HUDEP-2 (cell line): ENCODE measurements around the gene TRAM2.

ENCODE experiments used
- DNase-seq, 76 experiments: peaks; one replicate each; lab custom pipeline; 2025; ENCODE audit not compliant: unreplicated experiment in 76 of 76; lab: John Stamatoyannopoulos, UW

TRAM2 gene

DNA sequence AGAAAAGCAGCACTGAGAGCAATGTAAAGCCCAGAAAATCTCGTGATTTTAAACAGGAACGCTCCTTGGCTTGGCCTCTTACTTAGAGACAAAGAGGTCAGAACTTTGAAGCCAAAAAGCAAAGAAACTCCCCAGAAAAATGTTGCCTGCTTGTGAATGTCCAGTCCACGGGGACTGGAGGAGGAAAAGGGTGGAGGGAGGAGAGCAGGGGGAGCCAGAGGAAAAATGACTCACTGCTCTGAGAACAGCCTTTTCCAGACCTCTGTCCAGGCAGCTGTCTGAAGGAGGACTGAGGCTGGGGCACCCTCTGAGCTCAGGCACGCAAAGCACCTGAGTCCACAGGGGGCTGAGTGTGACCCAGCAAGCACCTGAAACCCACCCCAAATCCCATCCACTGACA lies 64.7 kb downstream of the TRAM2 start:
- DNase-seq, result peak in 1 of 76 experiments; percentile 9

- DNase-seq, result peak in 1 of 76 experiments; percentile 16
Measured at GRCh38 chr6:52511572-52512151, 65.2 kb downstream of the TRAM2 start.

- DNase-seq, result no peak
Measured at GRCh38 chr6:52511163-52511562, 65.7 kb downstream of the TRAM2 start.

DNA sequence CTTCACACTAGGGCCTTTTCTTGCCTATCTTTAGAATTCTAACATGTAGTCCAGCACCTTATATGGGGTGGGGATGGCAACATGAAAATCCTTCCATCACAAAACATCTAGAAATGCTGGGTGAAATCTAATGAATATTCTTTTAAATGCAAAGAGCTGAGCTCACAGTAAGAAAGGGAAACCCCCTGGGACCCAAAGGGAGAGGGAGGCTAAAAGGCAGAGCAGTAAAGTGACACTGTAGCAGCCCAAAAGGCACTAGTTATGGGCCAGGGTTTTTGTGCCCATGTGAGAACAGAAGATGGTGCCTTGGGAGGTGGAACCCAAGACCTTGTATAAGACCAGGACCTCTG lies 66.7 kb downstream of the TRAM2 start:
- no peak for DNase-seq

- DNase-seq, result no peak
Measured at GRCh38 chr6:52509281-52510212, 67.3 kb downstream of the TRAM2 start.

- DNase-seq, result no peak
Measured at GRCh38 chr6:52508261-52508739, 68.6 kb downstream of the TRAM2 start.

DNA sequence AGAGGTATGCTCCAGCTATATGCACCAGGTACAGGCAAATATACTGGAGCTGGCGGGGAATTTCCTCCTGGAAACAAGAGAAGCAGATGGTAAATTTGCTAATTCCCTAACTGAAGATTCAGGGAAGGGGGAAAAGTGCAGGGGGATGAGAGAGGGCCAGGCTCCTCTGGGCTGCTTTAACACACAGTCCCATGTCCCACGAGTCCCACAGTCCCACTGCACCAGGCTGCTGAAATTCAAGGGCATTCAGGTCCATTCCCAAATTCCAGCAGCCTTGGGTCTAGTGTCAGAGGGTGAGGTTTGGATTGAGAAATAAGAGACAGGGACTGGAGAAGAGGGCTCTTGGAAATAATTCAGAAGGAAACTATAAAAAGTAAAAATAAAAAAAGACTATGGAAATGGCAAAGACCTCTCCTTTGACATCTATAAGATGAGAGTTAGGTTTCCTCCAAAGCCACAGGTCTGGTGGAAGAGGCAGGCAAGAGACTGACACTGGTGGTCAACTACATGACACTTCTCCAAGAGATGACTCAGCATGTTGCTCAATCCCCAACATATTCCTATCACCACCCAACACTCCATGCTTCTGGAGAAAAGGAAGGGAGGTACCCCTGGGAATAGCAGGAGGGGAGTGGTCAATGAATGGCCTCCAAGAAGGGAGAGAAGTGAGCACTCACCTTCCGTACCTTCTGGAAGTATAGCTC lies 69.2 kb downstream of the TRAM2 start:
- no peak for DNase-seq

GRCh38 chr6:52506476-52506875 lies 70.4 kb downstream of the TRAM2 start:
- DNase-seq, result no peak

DNA sequence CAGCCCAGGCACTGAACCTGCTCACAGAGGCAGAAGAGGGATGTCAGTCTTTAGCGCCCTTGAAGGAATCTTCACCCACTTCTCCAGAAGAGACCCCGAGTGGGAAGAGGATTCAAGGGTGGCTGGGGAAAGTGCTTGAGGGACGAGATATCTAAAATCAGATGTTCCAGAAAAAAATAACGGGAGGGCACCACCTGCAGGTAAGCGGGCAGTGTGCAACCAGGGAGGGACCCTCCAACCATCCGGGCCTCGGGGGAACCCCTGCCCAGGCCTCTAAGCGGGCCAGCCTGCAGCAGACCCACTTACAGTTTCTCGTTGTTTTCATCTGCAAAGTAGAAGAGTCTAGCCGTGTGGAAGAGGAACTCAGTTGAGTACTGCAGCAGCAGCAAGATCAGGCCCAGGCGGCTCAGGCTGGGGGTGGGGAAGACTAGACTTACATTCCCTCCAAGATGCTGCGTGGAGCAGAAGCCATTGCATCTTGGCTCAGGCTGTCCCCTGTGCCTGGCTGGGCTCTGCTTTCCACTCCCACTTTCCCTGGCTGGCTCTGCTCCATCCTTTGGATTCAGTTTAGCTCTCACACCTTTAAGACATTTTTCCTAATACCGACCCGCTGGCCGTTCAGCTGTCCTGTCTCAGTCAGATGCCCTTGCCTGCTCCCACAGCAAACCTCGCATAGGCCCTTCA lies 71.0 kb downstream of the TRAM2 start:
- no peak for DNase-seq

GRCh38 chr6:52504782-52505136 lies 72.1 kb downstream of the TRAM2 start:
- peak in 51 of 76 experiments; percentile 18 to 77 (median 54) for DNase-seq

- DNase-seq, result peak in 75 of 76 experiments; percentile 78 to 99 (median 98)
Measured at GRCh38 chr6:52503851-52504781, 72.7 kb downstream of the TRAM2 start.

- peak in 1 of 76 experiments; percentile 20 for DNase-seq
Measured at GRCh38 chr6:52503323-52503747, 73.5 kb downstream of the TRAM2 start.

- no peak for DNase-seq
Measured at GRCh38 chr6:52502306-52503029, 74.4 kb downstream of the TRAM2 start.

- DNase-seq, result no peak
Measured at GRCh38 chr6:52500238-52501129, 76.4 kb downstream of the TRAM2 start.

DNA sequence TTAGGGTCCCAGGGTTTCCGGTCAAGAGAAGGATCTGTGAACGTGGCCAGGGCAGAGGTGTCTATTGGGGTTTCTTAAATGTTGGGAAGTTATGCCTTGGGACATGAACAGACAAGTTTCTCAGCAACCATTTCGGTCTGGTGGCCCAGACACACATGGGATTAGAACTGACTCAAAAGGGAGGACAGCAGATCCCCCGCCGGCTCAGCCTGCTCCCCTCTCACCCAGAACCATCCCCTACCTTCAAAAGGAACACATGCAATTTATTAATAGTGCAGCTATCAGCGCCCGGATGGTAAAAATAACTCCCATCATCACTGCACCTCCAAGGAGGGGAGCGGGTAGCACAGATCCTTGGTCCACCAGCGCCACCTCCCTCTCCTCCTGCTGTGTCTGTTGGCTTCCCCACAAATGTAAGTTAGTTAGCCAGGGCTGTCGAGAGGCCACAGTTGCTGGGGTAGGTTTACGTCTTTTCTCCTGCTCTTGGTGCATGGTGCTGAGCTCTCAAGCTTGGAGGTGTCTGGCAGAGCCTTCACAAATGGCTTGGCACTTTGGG lies 77.1 kb downstream of the TRAM2 start:
- no peak for DNase-seq

- DNase-seq, result no peak
Measured at GRCh38 chr6:52499026-52499425, 77.8 kb downstream of the TRAM2 start.

DNA sequence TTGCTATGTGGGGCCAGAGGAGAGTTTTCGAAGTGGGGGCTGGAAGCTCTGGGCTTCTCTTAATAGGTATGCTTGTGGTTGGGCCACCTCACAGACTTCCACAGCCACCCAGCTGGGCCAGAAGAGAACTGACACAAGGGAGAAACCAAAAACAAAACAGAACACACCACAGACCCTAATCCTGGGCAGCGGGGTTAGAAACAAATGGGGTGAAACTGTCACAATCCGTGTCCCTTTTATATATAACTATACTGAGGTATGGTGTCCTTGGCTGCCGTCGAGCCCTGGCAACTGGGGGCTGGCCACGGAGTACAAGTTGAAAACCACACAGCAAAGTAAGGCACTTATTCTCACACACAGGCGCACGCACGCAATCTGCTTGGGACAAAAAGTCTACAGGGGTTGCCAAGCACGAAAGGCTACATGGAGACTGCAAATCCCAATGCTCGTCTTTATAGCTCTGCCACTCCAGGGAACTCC lies 78.3 kb downstream of the TRAM2 start:
- DNase-seq, result no peak
